Kidney capillary endothelial cell (primary cell): ENCODE results near the gene CPNE9.
A peak's percentile ranks its signal among the peaks of the same experiment; 100 is the strongest.

Source experiments
- DNase-seq: peaks from one replicate; pipeline ENCODE4 v3.0.0-alpha.2; 2018; ENCODE audit warnings: low spot score

Gene CPNE9

GRCh38 chr3:9703736-9704346 is at the start of gene CPNE9:
CPNE9 (plus strand) TSS chr3:9703833; CDS start chr3:9703997, 164 bp downstream.
- no peak for DNase-seq

DNA sequence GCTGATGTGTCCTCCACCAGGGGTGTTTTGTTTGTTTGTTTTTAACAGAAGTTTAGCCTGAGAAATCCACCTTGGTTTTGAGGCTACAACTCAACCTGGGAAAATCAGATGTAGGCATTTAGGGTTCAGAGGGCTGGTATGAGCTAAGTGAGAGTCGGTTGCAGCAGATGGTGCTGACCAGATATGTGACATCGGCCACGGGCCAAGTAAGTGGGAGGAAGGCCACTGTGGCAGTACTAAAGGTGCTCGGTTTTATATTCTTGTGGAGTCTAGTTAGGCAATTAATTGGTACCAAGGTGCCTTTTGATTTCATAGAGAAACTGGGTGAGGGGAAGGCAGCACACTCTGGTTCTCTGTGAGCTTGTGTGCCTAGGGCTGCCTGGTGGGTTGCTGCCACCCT is 43.8 kb upstream of the CPNE9 start:
- DNase-seq, result no peak

- no peak for DNase-seq
Observed at GRCh38 chr3:9660972-9661371, 42.7 kb upstream of the CPNE9 start.

GRCh38 chr3:9664119-9664751 is 39.4 kb upstream of the CPNE9 start:
- no peak for DNase-seq

GRCh38 chr3:9666704-9667445 is 36.8 kb upstream of the CPNE9 start:
- DNase-seq, result no peak

DNA sequence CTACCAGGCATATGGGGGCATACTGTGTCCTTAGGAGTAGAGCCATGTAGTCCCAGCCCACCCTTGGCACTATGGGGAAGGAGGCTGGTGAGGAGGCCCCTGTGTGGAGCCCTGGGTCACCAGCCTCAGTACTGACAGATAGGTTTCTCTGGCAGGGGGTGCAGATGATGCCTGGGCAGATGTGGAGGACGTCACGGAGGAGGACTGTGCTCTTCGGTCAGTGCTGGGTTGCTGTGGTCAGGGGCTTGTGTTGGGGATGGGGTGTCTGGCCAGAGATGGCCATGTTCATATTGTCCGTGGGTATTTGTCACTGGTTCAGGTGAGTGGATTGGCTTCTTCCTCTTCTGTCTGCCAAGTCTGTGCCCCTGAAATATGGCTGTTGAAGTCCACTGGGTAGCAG is 34.4 kb upstream of the CPNE9 start:
- no peak for DNase-seq

DNA sequence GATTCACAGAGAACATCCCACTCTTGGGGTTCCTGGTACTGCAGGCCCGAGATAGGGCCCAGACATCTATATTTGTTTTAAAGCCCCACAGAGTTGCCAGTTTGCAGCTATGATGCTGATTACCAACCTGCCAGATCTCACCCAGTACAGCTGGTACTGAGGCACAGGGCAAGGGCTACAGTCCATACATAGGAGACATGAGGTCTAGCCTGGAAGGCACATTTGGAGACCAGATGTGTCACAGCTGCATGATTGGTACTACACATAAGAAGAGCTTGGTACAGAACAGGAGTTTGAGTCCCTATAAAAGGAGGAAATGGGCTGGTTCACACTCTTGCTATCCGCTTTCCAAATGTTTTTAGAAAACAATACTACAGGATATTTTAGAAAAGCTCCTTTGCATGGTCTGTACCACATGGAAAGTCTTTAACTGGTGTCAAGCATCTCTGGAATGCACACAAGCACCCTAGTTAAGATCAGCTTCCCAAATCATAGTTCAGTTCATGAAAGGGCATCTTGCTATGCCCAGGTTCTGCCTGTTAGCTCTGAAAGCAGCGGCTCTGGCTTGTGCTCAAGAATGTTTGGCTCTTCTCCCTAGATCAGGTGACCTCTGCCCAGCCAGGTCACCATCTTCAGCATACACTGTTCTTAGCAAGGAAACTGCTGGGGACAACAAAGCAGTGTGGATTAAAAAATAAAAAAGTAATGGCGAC is 33.8 kb upstream of the CPNE9 start:
- no peak for DNase-seq

GRCh38 chr3:9673082-9673481 is 30.6 kb upstream of the CPNE9 start:
- no peak for DNase-seq

- no peak for DNase-seq
Observed at GRCh38 chr3:9673752-9674151, 29.9 kb upstream of the CPNE9 start.

GRCh38 chr3:9675736-9676290 is 27.8 kb upstream of the CPNE9 start:
- no peak for DNase-seq

- DNase-seq, result peak; percentile 70
Observed at GRCh38 chr3:9676785-9677184, 26.8 kb upstream of the CPNE9 start.

- no peak for DNase-seq
Observed at GRCh38 chr3:9678493-9678892, 25.1 kb upstream of the CPNE9 start.

- DNase-seq, result no peak
Observed at GRCh38 chr3:9679476-9680080, 24.1 kb upstream of the CPNE9 start.

GRCh38 chr3:9681011-9681722 is 22.5 kb upstream of the CPNE9 start:
- DNase-seq, result no peak

DNA sequence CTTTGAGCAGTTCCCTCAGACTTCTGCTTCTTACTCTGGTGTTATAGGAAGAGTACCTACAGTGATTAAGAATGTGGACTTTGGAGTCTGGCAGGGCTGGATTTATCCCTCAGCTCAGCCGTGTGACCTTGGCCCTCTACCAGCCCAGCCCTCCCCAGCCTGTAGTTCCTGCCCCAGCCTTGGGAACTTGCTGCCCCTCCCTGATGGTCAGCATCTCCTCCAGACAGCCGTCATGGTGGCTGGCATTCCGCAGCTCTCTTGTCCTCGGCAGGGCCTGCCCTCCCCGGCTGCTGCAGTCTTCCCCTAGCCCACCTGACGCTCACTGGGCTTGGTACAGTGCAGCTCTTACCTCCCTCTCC is 21.9 kb upstream of the CPNE9 start:
- no peak for DNase-seq

DNA sequence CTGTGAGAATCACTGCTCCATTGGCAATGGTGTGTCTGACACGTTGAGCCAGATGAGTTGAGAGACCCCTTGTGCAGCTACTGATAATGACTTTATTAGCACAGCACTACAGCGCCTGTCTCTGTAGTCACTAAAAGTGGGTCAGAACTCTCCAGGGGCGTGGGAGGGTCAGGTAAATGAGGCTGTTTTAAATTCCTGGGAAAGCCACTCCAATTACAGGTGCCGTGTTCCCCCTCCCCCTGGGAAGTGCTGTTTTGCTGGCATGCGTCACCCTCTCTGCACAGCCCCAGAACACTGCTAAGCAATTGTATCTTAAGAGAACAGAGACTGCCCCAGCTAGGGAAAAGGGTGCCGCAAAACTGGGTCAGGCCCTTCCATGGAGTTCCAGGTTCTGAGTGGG is 21.5 kb upstream of the CPNE9 start:
- no peak for DNase-seq

DNA sequence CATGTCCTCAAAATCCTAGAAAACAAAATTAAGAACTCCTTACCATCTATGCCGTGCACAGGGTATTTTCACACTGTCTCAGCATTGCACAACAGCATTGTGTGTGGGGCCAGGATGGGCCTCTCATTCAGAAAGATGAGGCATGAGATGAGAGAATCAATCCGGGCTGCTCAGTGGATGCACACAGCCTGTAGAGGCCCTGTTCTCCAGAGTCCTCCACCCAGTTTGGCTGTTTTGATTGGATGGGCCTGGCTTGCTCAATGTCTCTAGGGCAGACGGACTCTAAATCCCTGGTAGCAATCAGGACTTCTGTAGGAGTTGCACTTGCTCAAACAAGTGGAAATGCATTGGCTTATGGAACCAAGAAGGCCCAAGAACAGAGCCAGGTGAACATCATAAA is 20.2 kb upstream of the CPNE9 start:
- DNase-seq, result no peak

- no peak for DNase-seq
Observed at GRCh38 chr3:9685216-9686049, 18.2 kb upstream of the CPNE9 start.

DNA sequence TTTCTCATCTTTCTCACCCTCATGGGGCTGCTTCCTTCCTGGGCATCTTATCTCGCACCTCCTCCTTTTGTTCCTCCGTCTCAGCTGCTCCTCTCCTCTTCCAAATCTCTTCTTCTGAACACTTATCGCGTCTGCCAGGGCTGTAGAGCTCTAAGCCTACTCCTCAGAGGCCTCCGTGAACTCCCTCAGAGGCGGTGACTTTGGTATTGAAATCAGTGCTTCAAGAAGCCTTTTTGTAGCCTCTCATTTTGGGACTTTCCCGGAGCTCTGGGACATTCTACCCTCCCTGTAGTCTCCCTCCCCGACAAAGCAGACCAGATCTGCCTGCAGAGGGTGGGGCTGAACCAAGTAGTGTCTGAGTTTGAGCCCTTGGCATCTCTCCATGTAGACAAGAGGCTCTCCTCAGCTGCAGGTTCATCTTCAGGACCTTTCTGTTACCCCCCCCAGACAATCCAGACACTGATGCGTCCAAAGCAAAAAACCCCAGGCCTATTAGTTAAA is 17.5 kb upstream of the CPNE9 start:
- no peak for DNase-seq

GRCh38 chr3:9686703-9687102 is 16.9 kb upstream of the CPNE9 start:
- DNase-seq, result no peak
